Measurements from ENCODE around the gene TRAIP.

DNA sequence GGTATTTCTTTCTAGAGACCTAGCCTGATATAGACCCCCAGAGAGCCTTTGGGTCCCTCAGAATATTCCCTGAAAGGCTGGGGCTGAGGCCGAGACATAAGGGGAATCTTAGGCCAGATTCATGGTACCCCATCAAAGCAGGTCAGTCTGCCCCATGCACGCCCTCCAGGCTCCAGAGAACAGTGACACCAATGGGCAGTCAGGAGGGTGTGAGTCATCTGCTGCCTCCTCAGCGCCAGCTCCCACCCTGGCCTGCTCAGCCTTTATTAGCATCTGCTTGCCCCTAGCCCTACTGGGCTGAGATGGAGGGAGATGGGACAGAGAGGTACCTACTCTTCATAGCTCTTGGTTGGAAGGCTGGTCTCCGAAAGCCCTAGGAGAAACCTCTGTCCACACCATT, 27.6 kb upstream of the TRAIP start:
- TF ChIP-seq, protein P1, sequence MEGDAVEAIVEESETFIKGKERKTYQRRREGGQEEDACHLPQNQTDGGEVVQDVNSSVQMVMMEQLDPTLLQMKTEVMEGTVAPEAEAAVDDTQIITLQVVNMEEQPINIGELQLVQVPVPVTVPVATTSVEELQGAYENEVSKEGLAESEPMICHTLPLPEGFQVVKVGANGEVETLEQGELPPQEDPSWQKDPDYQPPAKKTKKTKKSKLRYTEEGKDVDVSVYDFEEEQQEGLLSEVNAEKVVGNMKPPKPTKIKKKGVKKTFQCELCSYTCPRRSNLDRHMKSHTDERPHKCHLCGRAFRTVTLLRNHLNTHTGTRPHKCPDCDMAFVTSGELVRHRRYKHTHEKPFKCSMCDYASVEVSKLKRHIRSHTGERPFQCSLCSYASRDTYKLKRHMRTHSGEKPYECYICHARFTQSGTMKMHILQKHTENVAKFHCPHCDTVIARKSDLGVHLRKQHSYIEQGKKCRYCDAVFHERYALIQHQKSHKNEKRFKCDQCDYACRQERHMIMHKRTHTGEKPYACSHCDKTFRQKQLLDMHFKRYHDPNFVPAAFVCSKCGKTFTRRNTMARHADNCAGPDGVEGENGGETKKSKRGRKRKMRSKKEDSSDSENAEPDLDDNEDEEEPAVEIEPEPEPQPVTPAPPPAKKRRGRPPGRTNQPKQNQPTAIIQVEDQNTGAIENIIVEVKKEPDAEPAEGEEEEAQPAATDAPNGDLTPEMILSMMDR (IDR thresholded peaks at IDR 0.05), result no peak
- TF ChIP-seq POLR2A (IDR thresholded peaks at IDR 0.05), result no peak
